Parathyroid adenoma (tissue), 2 donors: ENCODE measurements around the gene ADGRF5.

Experiments
- H2AFZ ChIP-seq: fragments of 300-600 bp; sonication (generic); one replicate; pipeline ENCODE4 v1.7.0; 2017; ENCODE audit warnings: antibody characterized with exemption, mild to moderate bottlenecking
- H3K27ac ChIP-seq: fragments of 300-600 bp; sonication (generic); one replicate; pipeline ENCODE4 v1.7.0; 2017
- H3K27me3 ChIP-seq: fragments of 300-600 bp; sonication (generic); one replicate; pipeline ENCODE4 v1.7.0; 2017; ENCODE audit warnings: low read length; ENCODE audit not compliant: control insufficient read depth, insufficient read depth
- H3K36me3 ChIP-seq: fragments of 300-600 bp; sonication (generic); one replicate; pipeline ENCODE4 v1.7.0; 2017; ENCODE audit warnings: low read length; ENCODE audit not compliant: control insufficient read depth, insufficient read depth
- H3K4me1 ChIP-seq: fragments of 300-600 bp; sonication (generic); one replicate; pipeline ENCODE4 v1.7.0; 2017; ENCODE audit warnings: control low read depth
- H3K4me2 ChIP-seq: fragments of 300-600 bp; sonication (generic); one replicate; pipeline ENCODE4 v1.7.0; 2017; ENCODE audit warnings: low read length
- H3K4me3 ChIP-seq: fragments of 300-600 bp; sonication (generic); one replicate; pipeline ENCODE4 v1.7.0; 2017; ENCODE audit warnings: low read depth, low read length
- H3K79me2 ChIP-seq: fragments of 300-600 bp; sonication (generic); one replicate; pipeline ENCODE4 v1.7.0; 2017; ENCODE audit warnings: control low read depth
- H3K9ac ChIP-seq: fragments of 300-600 bp; sonication (generic); one replicate; pipeline ENCODE4 v1.7.0; 2017; ENCODE audit warnings: mild to moderate bottlenecking
- H3K9me3 ChIP-seq: fragments of 300-600 bp; sonication (generic); one replicate; pipeline ENCODE4 v1.7.0; 2017; ENCODE audit warnings: low read length; ENCODE audit not compliant: control insufficient read depth
- TF ChIP-seq, protein P1 (sequence below): fragments of 300-600 bp; sonication (generic); IDR thresholded peaks from one replicate; pipeline ENCODE4 v1.7.0; 2017; ENCODE audit warnings: antibody characterized with exemption, mild to moderate bottlenecking
- donor health status: primary hyperparathyroidism.

The ADGRF5 gene

DNA sequence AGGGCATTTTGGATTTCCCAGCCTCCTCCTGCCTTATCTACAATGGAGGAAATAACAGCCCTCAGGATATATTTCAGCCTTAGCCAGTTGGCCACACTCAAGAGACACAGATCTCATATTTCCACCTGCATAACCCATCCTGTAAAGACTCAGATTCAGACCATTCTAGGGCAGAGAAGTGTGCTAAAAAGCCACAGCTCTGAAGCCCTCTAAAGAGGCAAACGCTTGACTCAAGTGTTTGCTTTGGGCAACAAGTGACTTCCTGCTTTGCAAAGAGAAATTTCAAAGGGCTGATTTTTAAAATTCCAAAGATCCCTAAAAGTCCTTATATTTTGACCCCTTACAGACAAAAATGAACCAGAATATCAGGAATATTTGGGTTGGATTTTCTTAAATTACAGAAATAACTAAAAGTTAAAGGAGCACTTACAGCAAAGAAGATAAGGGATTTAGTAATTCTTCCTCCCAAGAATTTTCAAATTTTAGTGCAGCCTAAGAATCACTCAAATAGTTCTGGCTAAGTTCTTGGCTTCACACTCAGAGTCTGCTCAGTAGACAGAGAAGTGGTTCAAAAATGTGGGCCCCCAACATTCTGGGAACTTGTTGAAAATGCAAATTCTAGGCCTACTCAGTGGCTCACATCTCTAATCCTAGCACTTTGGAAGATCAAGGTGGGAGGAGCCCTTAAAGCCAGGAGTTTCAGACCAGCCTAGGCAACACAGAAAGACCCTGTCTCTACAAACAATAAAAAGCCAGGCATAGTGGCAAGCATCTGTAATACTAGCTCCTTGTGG, 18.9 kb upstream of the ADGRF5 start:
- Histone ChIP-seq H3K36me3 (no peaks in the 10 kb centered on the region), H3K27ac (no peak overlapping the region)

DNA sequence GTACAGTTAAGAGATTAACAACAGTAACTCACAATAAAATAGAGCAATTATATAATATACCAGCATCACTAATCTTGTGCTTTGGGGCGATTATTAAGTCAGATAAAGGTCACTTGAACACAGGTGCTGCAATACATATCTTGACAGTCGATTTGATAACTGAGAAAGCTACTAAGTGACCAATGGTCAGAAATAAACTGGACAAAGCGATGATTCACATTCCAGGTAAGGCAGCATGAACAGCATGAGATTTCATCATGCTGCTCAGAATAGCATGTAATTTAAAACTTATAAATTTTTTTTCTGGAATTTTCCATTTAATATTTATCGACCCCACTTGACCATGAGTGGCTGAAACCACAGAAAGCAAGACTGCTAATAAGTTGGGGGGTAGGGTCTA, 15.9 kb upstream of the ADGRF5 start:
- Histone ChIP-seq H3K9ac (no peak overlapping the region), H3K27ac (no peak overlapping the region), H2AFZ (no peak overlapping the region), H3K79me2 (no peaks in the 10 kb centered on the region), H3K4me1 (peaks cover 10% of the 10 kb centered on the region), H3K9me3 (no peaks in the 10 kb centered on the region), H3K4me2 (no peak overlapping the region), H3K36me3 (no peaks in the 10 kb centered on the region), H3K4me3 (no peak overlapping the region), H3K27me3 (no peaks in the 10 kb centered on the region)
- TF ChIP-seq, protein P1, sequence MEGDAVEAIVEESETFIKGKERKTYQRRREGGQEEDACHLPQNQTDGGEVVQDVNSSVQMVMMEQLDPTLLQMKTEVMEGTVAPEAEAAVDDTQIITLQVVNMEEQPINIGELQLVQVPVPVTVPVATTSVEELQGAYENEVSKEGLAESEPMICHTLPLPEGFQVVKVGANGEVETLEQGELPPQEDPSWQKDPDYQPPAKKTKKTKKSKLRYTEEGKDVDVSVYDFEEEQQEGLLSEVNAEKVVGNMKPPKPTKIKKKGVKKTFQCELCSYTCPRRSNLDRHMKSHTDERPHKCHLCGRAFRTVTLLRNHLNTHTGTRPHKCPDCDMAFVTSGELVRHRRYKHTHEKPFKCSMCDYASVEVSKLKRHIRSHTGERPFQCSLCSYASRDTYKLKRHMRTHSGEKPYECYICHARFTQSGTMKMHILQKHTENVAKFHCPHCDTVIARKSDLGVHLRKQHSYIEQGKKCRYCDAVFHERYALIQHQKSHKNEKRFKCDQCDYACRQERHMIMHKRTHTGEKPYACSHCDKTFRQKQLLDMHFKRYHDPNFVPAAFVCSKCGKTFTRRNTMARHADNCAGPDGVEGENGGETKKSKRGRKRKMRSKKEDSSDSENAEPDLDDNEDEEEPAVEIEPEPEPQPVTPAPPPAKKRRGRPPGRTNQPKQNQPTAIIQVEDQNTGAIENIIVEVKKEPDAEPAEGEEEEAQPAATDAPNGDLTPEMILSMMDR, result no peak

More for the DNA sequence above, 18.9 kb upstream of the ADGRF5 start:
- Histone ChIP-seq H3K9me3 (no peaks in the 10 kb centered on the region), H3K79me2 (no peaks in the 10 kb centered on the region), H3K4me2 (no peak overlapping the region), H3K4me3 (no peak overlapping the region), H3K9ac (no peak overlapping the region), H3K27me3 (no peaks in the 10 kb centered on the region), H2AFZ (peak overlapping the region; percentile 2), H3K4me1 (peaks cover 6% of the 10 kb centered on the region)
- TF ChIP-seq, protein P1, result no peak

DNA sequence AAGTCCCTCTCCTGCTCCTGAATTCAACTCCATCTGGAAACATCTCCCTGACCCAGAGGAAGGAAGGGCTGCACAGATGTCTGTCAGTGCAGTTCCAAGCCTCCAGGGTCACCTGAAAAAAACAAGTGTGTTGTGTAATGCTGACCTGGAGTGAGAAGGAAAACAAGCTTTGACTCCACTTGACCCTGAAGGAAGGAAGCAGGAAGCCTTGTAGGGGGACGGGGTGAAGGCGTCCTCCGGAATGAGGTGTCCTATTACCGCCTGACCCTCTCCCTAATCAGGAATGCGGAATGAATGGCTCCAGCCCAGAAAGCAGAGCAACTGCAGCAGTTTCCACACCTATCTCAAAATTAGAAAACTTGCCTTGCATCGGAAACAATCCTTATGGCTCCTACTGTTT, 13.9 kb upstream of the ADGRF5 start:
- no peaks in the 10 kb centered on the region for H3K36me3 ChIP-seq
- H2AFZ ChIP-seq, result peak overlapping the region; percentile 40
- no peak overlapping the region for H3K27ac ChIP-seq
- H3K4me2 ChIP-seq, result no peak overlapping the region
- H3K9ac ChIP-seq, result no peak overlapping the region
- no peak overlapping the region for H3K4me3 ChIP-seq
- TF ChIP-seq, protein P1, result no peak
- H3K4me1 ChIP-seq, result peaks cover 10% of the 10 kb centered on the region
- H3K79me2 ChIP-seq, result no peaks in the 10 kb centered on the region
- no peaks in the 10 kb centered on the region for H3K9me3 ChIP-seq
- H3K27me3 ChIP-seq, result no peaks in the 10 kb centered on the region

DNA sequence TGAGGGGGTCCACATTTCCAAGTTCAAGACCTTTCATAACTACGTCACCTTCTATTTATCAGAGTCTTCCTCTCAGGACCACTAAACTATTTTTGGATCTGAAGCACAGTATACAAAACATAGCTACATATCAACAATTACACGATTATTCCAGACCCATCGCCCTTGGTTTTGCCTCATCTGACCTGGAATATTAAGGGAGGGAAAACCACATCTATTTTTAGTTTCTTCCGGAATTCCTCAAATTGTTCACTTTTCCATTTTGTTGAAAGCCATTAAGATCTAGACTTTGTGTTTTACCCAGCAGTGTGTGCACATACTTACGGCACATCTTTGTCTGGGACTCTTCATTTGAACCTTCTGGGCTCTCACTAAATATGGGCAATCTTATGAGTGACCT, 12.0 kb upstream of the ADGRF5 start:
- Histone ChIP-seq H2AFZ (no peak overlapping the region), H3K9me3 (no peaks in the 10 kb centered on the region), H3K9ac (no peak overlapping the region), H3K4me1 (peaks cover 11% of the 10 kb centered on the region), H3K4me2 (no peak overlapping the region), H3K27me3 (no peaks in the 10 kb centered on the region), H3K36me3 (no peaks in the 10 kb centered on the region), H3K27ac (peak overlapping the region; percentile 58), H3K79me2 (no peaks in the 10 kb centered on the region), H3K4me3 (no peak overlapping the region)
- TF ChIP-seq, protein P1, result no peak
